ENCODE results near the gene MFSD6. TPM values are rescaled to one million over a fixed set of nuclear protein-coding genes. Genes with fewer than 3 reads are reported as not detected.

MFSD6 gene
- total and polyA plus RNA-seq, 2 experiments from 2014 or later = 0.62 to 1.5 TPM

DNA sequence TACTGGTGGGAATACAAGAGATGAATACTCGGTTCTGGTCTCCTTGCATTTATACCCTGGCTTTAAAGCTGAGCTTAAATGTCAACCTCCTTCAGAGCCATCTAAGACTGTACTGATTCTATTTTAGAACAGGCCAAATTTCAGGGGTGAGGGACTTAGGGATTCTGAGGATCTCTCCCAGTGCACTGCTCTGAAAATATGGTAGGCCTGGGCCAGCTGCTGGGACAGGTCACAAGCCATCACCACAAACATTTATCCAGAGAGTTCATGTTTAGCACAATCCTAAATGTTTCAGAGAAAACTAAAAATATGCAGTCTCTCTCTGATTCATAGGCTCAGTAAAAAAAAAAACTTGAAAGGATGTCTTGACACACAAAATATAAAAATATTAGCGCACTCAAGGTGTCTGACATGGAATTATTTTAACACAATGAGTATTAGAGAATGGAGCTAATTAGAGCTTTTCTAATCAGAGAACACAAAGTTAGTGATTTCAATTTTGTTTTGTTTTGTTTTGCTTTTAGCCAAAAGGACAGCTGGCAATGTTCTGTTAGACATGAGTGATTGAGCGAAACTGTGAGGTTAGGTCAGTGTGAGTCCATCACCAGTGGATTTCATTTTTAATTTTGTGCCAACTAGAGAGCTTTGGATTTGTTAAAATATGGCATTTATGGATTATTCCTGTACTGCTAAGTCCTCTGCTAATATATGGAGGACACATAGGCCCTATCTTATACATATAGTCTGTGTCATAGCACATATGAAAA is 38.8 kb downstream of the MFSD6 start:
- TF ChIP-seq, protein P1, sequence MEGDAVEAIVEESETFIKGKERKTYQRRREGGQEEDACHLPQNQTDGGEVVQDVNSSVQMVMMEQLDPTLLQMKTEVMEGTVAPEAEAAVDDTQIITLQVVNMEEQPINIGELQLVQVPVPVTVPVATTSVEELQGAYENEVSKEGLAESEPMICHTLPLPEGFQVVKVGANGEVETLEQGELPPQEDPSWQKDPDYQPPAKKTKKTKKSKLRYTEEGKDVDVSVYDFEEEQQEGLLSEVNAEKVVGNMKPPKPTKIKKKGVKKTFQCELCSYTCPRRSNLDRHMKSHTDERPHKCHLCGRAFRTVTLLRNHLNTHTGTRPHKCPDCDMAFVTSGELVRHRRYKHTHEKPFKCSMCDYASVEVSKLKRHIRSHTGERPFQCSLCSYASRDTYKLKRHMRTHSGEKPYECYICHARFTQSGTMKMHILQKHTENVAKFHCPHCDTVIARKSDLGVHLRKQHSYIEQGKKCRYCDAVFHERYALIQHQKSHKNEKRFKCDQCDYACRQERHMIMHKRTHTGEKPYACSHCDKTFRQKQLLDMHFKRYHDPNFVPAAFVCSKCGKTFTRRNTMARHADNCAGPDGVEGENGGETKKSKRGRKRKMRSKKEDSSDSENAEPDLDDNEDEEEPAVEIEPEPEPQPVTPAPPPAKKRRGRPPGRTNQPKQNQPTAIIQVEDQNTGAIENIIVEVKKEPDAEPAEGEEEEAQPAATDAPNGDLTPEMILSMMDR (IDR thresholded peaks at IDR 0.05; ENCODE audit: low read depth, low read length) = no peak

DNA sequence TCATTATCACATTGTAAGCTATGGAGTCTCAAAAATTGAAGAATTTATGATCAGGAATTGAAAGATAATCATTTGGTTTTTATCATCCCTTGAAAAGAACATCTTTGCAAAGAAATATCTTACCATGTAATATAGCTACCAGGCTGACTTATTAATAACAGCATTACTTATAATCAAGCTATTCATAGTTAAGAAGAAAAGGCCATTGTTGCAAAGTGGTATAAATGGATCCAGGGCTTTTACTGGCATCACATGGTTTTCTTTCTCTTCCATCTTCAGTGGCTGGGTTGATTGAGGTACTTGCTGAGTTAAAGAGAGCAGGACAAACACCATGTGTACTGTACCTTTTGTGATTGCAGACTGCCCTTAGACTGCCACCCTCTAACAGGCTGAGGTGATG is 39.6 kb downstream of the MFSD6 start:
- H3K27me3 ChIP-seq = no peaks in the 10 kb centered on the region
- H3K4me1 ChIP-seq (ENCODE audit: low read depth) = no peaks in the 10 kb centered on the region
- no peaks in the 10 kb centered on the region for H3K9me3 ChIP-seq (ENCODE audit: low read depth)
- DNase-seq (ENCODE audit: low read depth in 1 of 2, low spot score in 1 of 2) = no peak
- no peak overlapping the region for H3K27ac ChIP-seq
- no peak overlapping the region for H3K4me3 ChIP-seq
- TF ChIP-seq, protein P1 (IDR thresholded peaks at IDR 0.05; ENCODE audit: low read depth, low read length) = no peak
- no peaks in the 10 kb centered on the region for H3K36me3 ChIP-seq

More for the DNA sequence above, 38.8 kb downstream of the MFSD6 start:
- Histone ChIP-seq H3K9me3 (ENCODE audit: low read depth) (no peaks in the 10 kb centered on the region), H3K36me3 (no peaks in the 10 kb centered on the region), H3K4me1 (ENCODE audit: low read depth) (no peaks in the 10 kb centered on the region), H3K27ac (no peak overlapping the region), H3K27me3 (no peaks in the 10 kb centered on the region), H3K4me3 (no peak overlapping the region)
- DNase-seq (ENCODE audit: low read depth in 1 of 2, low spot score in 1 of 2) = no peak

DNA sequence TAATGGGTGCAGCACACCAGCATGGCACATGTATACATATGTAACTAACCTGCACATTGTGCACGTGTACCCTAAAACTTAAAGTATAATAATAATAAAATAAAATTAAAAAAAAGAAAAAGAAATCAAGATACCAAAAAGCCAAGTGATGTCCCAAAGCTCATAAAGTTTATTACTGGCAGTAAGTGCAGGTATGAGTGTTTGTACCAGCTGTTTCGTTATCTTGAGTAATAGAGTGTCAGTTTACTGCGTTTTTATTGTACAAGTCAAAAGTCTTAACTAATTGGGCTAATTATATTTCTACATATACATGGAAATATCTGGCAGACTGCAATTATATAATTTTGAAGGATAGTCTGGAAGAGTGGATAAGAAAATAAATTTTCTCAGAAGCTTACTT is 41.8 kb downstream of the MFSD6 start:
- H3K4me1 ChIP-seq (ENCODE audit: low read depth) = no peaks in the 10 kb centered on the region
- TF ChIP-seq, protein P1 (IDR thresholded peaks at IDR 0.05; ENCODE audit: low read depth, low read length) = no peak
- no peak for DNase-seq (ENCODE audit: low read depth in 1 of 2, low spot score in 1 of 2)

DNA sequence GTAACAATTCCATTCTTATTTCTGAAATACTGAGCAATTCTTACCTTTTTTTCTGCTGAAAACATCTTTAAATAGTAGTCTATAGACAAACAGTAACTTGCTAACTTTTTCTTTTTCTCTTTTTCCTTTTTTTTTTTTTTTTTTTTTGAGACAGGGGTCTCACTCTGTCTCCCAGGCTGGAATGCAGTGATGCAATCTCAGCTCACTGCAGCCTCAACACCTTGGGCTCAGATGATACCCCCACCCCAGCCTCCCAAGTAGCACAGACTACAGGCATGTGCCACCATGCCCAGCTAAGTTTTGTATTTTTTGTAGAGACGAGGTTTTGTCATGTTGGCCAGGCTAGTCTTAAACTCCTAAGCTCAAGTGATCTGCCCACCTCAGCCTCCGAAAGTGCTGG is 42.2 kb downstream of the MFSD6 start:
- no peak overlapping the region for H3K27ac ChIP-seq
- DNase-seq (ENCODE audit: low read depth in 1 of 2, low spot score in 1 of 2) = no peak
- H3K36me3 ChIP-seq = no peaks in the 10 kb centered on the region
- TF ChIP-seq, protein P1 (IDR thresholded peaks at IDR 0.05; ENCODE audit: low read depth, low read length) = no peak
- H3K4me1 ChIP-seq (ENCODE audit: low read depth) = no peaks in the 10 kb centered on the region
- H3K4me3 ChIP-seq = no peak overlapping the region
- H3K27me3 ChIP-seq = no peaks in the 10 kb centered on the region
- H3K9me3 ChIP-seq (ENCODE audit: low read depth) = no peaks in the 10 kb centered on the region

More for the DNA sequence above, 41.8 kb downstream of the MFSD6 start:
- Histone ChIP-seq H3K4me3 (no peak overlapping the region), H3K27ac (no peak overlapping the region), H3K27me3 (no peaks in the 10 kb centered on the region), H3K9me3 (ENCODE audit: low read depth) (no peaks in the 10 kb centered on the region), H3K36me3 (no peaks in the 10 kb centered on the region)

DNA sequence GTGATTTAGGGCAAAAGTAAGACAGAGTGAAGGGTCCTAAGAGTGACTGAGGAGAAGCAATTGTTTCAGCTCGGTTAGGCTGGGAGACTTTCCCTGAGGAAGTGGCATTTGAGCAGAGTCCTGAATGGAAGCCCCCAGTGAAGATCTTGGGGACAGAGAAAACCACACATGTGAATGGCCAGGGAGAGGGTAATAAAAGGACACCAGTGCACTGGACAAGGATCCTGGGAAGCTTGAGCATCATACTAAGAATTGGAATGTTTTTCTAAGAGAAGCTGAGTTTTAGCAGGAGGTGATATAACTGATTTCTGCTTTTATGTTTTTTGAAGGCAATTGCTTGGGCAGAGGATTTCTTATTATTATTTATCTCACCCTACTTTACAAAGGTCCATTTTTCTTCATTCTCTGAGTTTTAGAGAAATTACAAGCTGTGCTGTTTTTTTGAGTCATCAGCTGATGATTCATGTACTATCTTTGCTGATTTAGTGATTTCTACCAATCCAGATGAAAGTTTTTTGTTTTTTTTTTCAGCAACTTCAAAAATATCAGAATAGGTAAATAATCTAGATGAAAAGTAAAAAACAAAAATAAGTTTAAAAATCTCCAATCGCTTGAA is 43.5 kb downstream of the MFSD6 start:
- Histone ChIP-seq H3K27ac (no peak overlapping the region), H3K4me3 (no peak overlapping the region), H3K27me3 (no peaks in the 10 kb centered on the region), H3K9me3 (ENCODE audit: low read depth) (no peaks in the 10 kb centered on the region), H3K36me3 (no peaks in the 10 kb centered on the region), H3K4me1 (ENCODE audit: low read depth) (no peaks in the 10 kb centered on the region)
- no peak for DNase-seq (ENCODE audit: low read depth in 1 of 2, low spot score in 1 of 2)
- TF ChIP-seq, protein P1 (IDR thresholded peaks at IDR 0.05; ENCODE audit: low read depth, low read length) = no peak
